Endothelial cell of umbilical vein (primary cell): ENCODE data around the gene HCRTR2. TPM values are rescaled to one million over a fixed set of nuclear protein-coding genes. Genes with fewer than 3 reads are reported as not detected.

ENCODE experiments used
- BruUV-seq: library from RNA; stranded (reverse); fragments of 400-500 nt; replicated peaks from 2 replicates; lab custom pipeline; 2021; lab: Mats Ljungman, UMichigan
- CTCF ChIA-PET: fragments of 300-600, 350-600 bp; sonication (Branson Sonifier 250); formaldehyde crosslinking; loops from one replicate; lab custom pipeline; 2021; ENCODE audit warnings: antibody characterized with exemption, inconsistent platforms; lab: Charles Lee
- POLR2A ChIA-PET: fragments of 300-600, 350-600 bp; sonication (Branson Sonifier 250); formaldehyde crosslinking; loops from one replicate; lab custom pipeline; 2021; ENCODE audit warnings: antibody characterized with exemption, inconsistent platforms; lab: Charles Lee
- DNase-seq: peaks from one replicate; pipeline ENCODE4 v3.0.0-alpha.2; 2011; ENCODE audit warnings: low read depth, low spot score
- FAIRE-seq: peaks from 2 replicates; lab custom pipeline; 2011; peaks lifted over from hg19 to GRCh38; lab: Jason Lieb, UNC
- H2AFZ ChIP-seq: 2 replicates; pipeline ENCODE4 v1.6.0; 2012; ENCODE audit warnings: low read depth, low read length, control low read depth, inconsistent platforms
- H3K27ac ChIP-seq: 2 replicates; pipeline ENCODE4 v1.5.1; 2011; ENCODE audit warnings: low read depth, mild to moderate bottlenecking, control low read depth, low read length, moderate library complexity; ENCODE audit not compliant: insufficient read depth
- H3K27me3 ChIP-seq, 2 experiments: 2 replicates each; pipeline versions ENCODE4 v1.6.0 to v1.6.1; 2011; ENCODE audit warnings: low read length in 2 of 2, mixed read lengths in 1 of 2; ENCODE audit not compliant: control insufficient read depth in 2 of 2, insufficient read depth in 2 of 2
- H3K36me3 ChIP-seq, 2 experiments: 2 replicates in 1 of 2; 3 replicates in 1 of 2; pipeline ENCODE4 v1.5.1; 2011; ENCODE audit warnings: low read length in 2 of 2, mild to moderate bottlenecking in 1 of 2, moderate library complexity in 1 of 2; ENCODE audit not compliant: control insufficient read depth in 2 of 2, insufficient read depth in 2 of 2; ENCODE audit errors: extremely low read depth in 1 of 2
- H3K4me1 ChIP-seq: 3 replicates; pipeline ENCODE4 v1.5.1; 2011; ENCODE audit warnings: mild to moderate bottlenecking, low read length; ENCODE audit not compliant: control insufficient read depth, insufficient read depth; ENCODE audit errors: extremely low read depth
- H3K4me2 ChIP-seq: 2 replicates; pipeline ENCODE4 v1.6.1; 2011; ENCODE audit warnings: low read length, control low read depth, mixed read lengths; ENCODE audit not compliant: insufficient read depth
- H3K4me3 ChIP-seq, 3 experiments: fragments of 200-600 bp in 1 of 3; sonication (generic), shearing (Covaris generic) in 1 of 3; replicated peaks in 1 of 3; 2 replicates each; pipeline ENCODE4 v1.5.1; 2011 to 2016; ENCODE audit warnings: control low read depth in 3 of 3, low read length in 3 of 3, mild to moderate bottlenecking in 2 of 3, inconsistent platforms in 1 of 3, low read depth in 1 of 3, moderate library complexity in 1 of 3; ENCODE audit not compliant: insufficient read depth in 1 of 3
- H3K79me2 ChIP-seq: 2 replicates; pipeline ENCODE4 v1.6.0; 2012; ENCODE audit warnings: low read length, inconsistent platforms; ENCODE audit not compliant: control insufficient read depth, insufficient read depth
- H3K9ac ChIP-seq: replicated peaks from 2 replicates; pipeline ENCODE3; 2011; ENCODE audit warnings: low read length, control low read depth; ENCODE audit not compliant: insufficient read depth; ENCODE audit errors: extremely low read depth
- H3K9me1 ChIP-seq: replicated peaks from 3 replicates; pipeline ENCODE4 v1.6.0; 2011; ENCODE audit warnings: mild to moderate bottlenecking, low read length; ENCODE audit not compliant: control insufficient read depth, insufficient read depth; ENCODE audit errors: extremely low read depth
- H3K9me3 ChIP-seq: replicated peaks from 2 replicates; pipeline ENCODE4 v1.5.1; 2012; ENCODE audit warnings: low read length, inconsistent platforms; ENCODE audit not compliant: control insufficient read depth, insufficient read depth
- H4K20me1 ChIP-seq: replicated peaks from 2 replicates; pipeline ENCODE3; 2011; ENCODE audit warnings: mild to moderate bottlenecking, low read length; ENCODE audit not compliant: control insufficient read depth, insufficient read depth; ENCODE audit errors: extremely low read depth
- CTCF ChIP-seq, 2 donors: IDR thresholded peaks; 1 replicate in 1 of 2; 2 replicates in 1 of 2; pipeline ENCODE4 v1.5.1; 2011; ENCODE audit warnings: low read length in 2 of 2, mild to moderate bottlenecking in 2 of 2, moderate library complexity in 2 of 2, control low read depth in 1 of 2, inconsistent platforms in 1 of 2, low read depth in 1 of 2; ENCODE audit not compliant: insufficient read depth in 1 of 2; ENCODE audit errors: extremely low read depth in 1 of 2
- EZH2 ChIP-seq: IDR thresholded peaks from 2 replicates; pipeline ENCODE4 v1.6.1; 2012; ENCODE audit warnings: borderline replicate concordance, low read depth, mild to moderate bottlenecking, moderate library complexity, low read length, inconsistent platforms; ENCODE audit not compliant: severe bottlenecking
- FOS ChIP-seq: IDR thresholded peaks from 2 replicates; pipeline ENCODE4 v1.6.1; 2011; ENCODE audit warnings: mild to moderate bottlenecking, low read length, moderate library complexity, borderline replicate concordance; ENCODE audit not compliant: insufficient read depth
- GATA2 ChIP-seq: IDR thresholded peaks from 2 replicates; pipeline ENCODE4 v1.7.0; 2011; ENCODE audit warnings: low read depth, mild to moderate bottlenecking, moderate library complexity, mixed read lengths, low read length; ENCODE audit not compliant: insufficient read length, insufficient read depth
- JUN ChIP-seq: IDR thresholded peaks from 2 replicates; pipeline ENCODE4 v1.6.1; 2011; ENCODE audit warnings: borderline replicate concordance, low read depth; ENCODE audit not compliant: insufficient read length, insufficient read depth
- MAX ChIP-seq: IDR thresholded peaks from 2 replicates; pipeline ENCODE4 v1.6.1; 2011; ENCODE audit not compliant: insufficient read depth, insufficient read length
- MYC ChIP-seq: IDR thresholded peaks from one replicate; pipeline ENCODE4 v1.6.1; 2011; ENCODE audit warnings: mild to moderate bottlenecking, low read depth, low read length
- POLR2A ChIP-seq: IDR thresholded peaks from 2 replicates; pipeline ENCODE4 v1.6.1; 2012; ENCODE audit warnings: low read depth, mild to moderate bottlenecking, control low read depth, low read length
- POLR2AphosphoS5 ChIP-seq: IDR thresholded peaks from 2 replicates; pipeline ENCODE4 v1.6.1; 2012; ENCODE audit warnings: low read depth, mild to moderate bottlenecking, control low read depth, low read length, moderate library complexity; ENCODE audit not compliant: insufficient read depth
- dilution Hi-C: fragments of 300-500 bp; cut with MboI; formaldehyde crosslinking; loops from one replicate; pipeline ENCODE4 v1.15.0; 2019; ENCODE audit warnings: low sequenced_read_pairs; ENCODE audit not compliant: extremely low pct_ligation_motif_present
- intact Hi-C: fragments of 100-400 bp; cut with micrococcal nuclease; formaldehyde crosslinking; loops from one replicate; pipeline ENCODE4 v1.10.0; 2022
- polyA plus RNA-seq, 4 experiments: library from polyadenylated mRNA; depleted of rRNA in 3 of 4; stranded (reverse) in 3 of 4; unstranded in 1 of 4; fragments of >200 nt; gene quantifications; 2 replicates each; pipeline versions ENCODE4 v1.2.1 to v1.2.3, GENCODE V29; 2011 to 2012; ENCODE audit warnings: missing spikeins in 1 of 4
- total RNA-seq: library from RNA; stranded (reverse); gene quantifications from 2 replicates; pipeline ENCODE4 v1.2.3, GENCODE V29; 2021

The HCRTR2 gene
- total and polyA plus RNA-seq, 2 donors (not counting 3 experiments of a cell fraction or from before 2014, with no cell fraction given), result not detected

GRCh38 chr6:55239099-55239498 lies 64.8 kb downstream of the HCRTR2 start:
- no peak overlapping the region for H2AFZ ChIP-seq
- no peaks in the 10 kb centered on the region for H3K79me2 ChIP-seq
- no peaks in the 10 kb centered on the region for H3K36me3 ChIP-seq
- DNase-seq (peak; percentile 28), FAIRE-seq (no peak)
- intact Hi-C loops, result loop anchor here (10.0 kb wide), 1 partner anchor 1524 kb away; no protein-coding TSS in a partner anchor
- no peak overlapping the region for H3K9ac ChIP-seq
- BruUV-seq, result no TSS peak
- TF ChIP-seq FOS (no peak), CTCF (IDR thresholded peaks at IDR 0.05; ENCODE audit: extremely low read depth in 1 of 2, insufficient read depth in 1 of 2, low read depth in 1 of 2, low read length in 2 of 2) (no peak), MYC (no peak), EZH2 (no peak), POLR2A (no peak), JUN (no peak), POLR2AphosphoS5 (no peak), MAX (no peak), GATA2 (no peak)
- CTCF ChIA-PET, result interaction anchor here (1.1 to 1.6 kb wide), 2 partner anchors 521 to 1253 kb away, joined by 3 to 6 read pairs; no protein-coding TSS in a partner anchor
- peaks cover 0 to 5% of the 10 kb centered on the region in 2 experiments for H3K27me3 ChIP-seq
- H3K27ac ChIP-seq, result no peak overlapping the region
- H3K4me2 ChIP-seq, result no peak overlapping the region
- no peaks in the 10 kb centered on the region for H3K9me1 ChIP-seq
- POLR2A ChIA-PET, result no interaction called here
- dilution Hi-C loops, result no loop called here
- H3K4me1 ChIP-seq, result no peaks in the 10 kb centered on the region
- H4K20me1 ChIP-seq, result no peaks in the 10 kb centered on the region
- H3K9me3 ChIP-seq, result no peaks in the 10 kb centered on the region
- no peak overlapping the region for H3K4me3 ChIP-seq
